IgD-negative memory B cell (primary cell): Measurements from ENCODE around the gene SUSD4. TPM values are rescaled to one million over a fixed set of nuclear protein-coding genes. Genes with fewer than 3 reads are reported as not detected.

Source experiments
- H3K27ac Mint-ChIP-seq, 3 donors: one replicate each; pipeline ENCODE4 v1.8.0; 2020 to 2022; ENCODE audit warnings: mild to moderate bottlenecking in 3 of 3, mixed read lengths in 3 of 3, moderate library complexity in 1 of 3
- H3K27me3 Mint-ChIP-seq: one replicate; pipeline ENCODE4 v1.8.0; 2021; ENCODE audit warnings: mixed read lengths
- H3K36me3 Mint-ChIP-seq: one replicate; pipeline ENCODE4 v1.8.0; 2020; ENCODE audit warnings: mild to moderate bottlenecking, mixed read lengths
- H3K4me1 Mint-ChIP-seq, 3 donors: one replicate each; pipeline ENCODE4 v1.8.0; 2020 to 2022; ENCODE audit warnings: mixed read lengths in 3 of 3, mild to moderate bottlenecking in 1 of 3
- H3K4me3 Mint-ChIP-seq, 4 donors: one replicate each; pipeline ENCODE4 v1.8.0; 2020 to 2022; ENCODE audit warnings: mild to moderate bottlenecking in 4 of 4, mixed read lengths in 4 of 4, moderate library complexity in 3 of 4
- H3K9me3 Mint-ChIP-seq, 3 donors: one replicate each; pipeline ENCODE4 v1.8.0; 2020 to 2021; ENCODE audit warnings: mixed read lengths in 3 of 3, mild to moderate bottlenecking in 1 of 3
- polyA plus RNA-seq: library from polyadenylated mRNA; unstranded; fragments of 300-500 nt; fragmentation: Illumina TruSeq; gene quantifications from one replicate; pipeline ENCODE4 v1.2.3, GENCODE V29; 2021

SUSD4 gene
- polyA plus RNA-seq, 1 donor from 2014 or later: 0.29 TPM

DNA sequence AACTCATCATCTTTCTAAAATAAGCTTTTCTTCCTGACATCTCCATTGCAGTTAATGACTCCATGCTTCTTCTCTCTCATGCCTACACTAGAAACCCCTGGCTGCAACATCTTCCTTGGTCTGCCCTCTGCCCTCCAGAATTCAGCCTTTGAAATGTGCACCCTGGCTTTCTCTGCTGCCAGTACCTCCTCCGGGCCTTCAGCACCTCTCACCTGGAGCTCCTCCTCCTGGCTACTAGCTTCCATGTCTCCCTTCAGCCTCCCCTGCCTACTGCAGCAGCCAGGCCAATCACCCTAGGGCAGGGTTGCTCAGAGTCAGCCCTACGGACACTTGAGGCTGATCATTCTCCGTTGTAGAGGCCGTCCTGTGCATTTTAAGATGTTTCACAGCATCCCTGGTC lies 18.3 kb downstream of the SUSD4 start:
- Mint-ChIP-seq H3K27me3 (peaks cover 19% of the 10 kb centered on the region), H3K9me3 (no peaks in the 10 kb centered on the region), H3K4me3 (no peak overlapping the region), H3K4me1 (no peaks in the 10 kb centered on the region), H3K36me3 (no peaks in the 10 kb centered on the region), H3K27ac (no peak overlapping the region)

GRCh38 chr1:223344491-223344890 lies 19.5 kb downstream of the SUSD4 start:
- Mint-ChIP-seq H3K4me3 (no peak overlapping the region), H3K4me1 (no peaks in the 10 kb centered on the region), H3K27me3 (peaks cover 15% of the 10 kb centered on the region), H3K9me3 (no peaks in the 10 kb centered on the region), H3K36me3 (no peaks in the 10 kb centered on the region), H3K27ac (no peak overlapping the region)

- no peaks in the 10 kb centered on the region for H3K9me3 Mint-ChIP-seq
These were observed 20.3 kb downstream of the SUSD4 start for GRCh38 chr1:223343692-223344091.

GRCh38 chr1:223341121-223341520 lies 22.9 kb downstream of the SUSD4 start:
- Mint-ChIP-seq H3K36me3 (no peaks in the 10 kb centered on the region), H3K27ac (no peak overlapping the region), H3K4me1 (peaks cover 0 to 1% (median 0%) of the 10 kb centered on the region in 3 donors), H3K4me3 (no peak overlapping the region), H3K27me3 (peaks cover 17% of the 10 kb centered on the region), H3K9me3 (no peaks in the 10 kb centered on the region)

More at GRCh38 chr1:223343692-223344091, 20.3 kb downstream of the SUSD4 start:
- Mint-ChIP-seq H3K27me3 (peaks cover 17% of the 10 kb centered on the region), H3K4me1 (no peaks in the 10 kb centered on the region), H3K4me3 (no peak overlapping the region), H3K27ac (no peak overlapping the region), H3K36me3 (no peaks in the 10 kb centered on the region)

DNA sequence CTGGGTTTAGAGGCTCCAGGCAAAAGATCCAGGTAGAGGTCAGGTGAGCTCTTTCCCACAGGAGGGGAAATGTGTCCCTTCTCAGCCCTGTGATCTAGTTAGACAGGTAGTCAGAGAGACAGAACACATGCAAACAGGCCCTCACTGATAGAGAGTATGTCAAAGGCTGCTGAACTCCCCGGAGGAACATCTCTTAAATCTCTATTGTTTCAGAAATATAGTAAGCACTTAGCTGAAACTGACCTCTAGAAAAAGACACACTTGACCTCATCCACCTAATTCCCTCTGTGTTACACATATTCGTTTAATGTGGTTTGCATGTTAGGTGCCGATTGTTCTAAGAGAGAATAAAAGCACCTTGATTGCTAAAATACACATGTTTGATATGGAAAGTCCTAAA lies 23.3 kb downstream of the SUSD4 start:
- Mint-ChIP-seq H3K27me3 (peaks cover 13% of the 10 kb centered on the region), H3K27ac (no peak overlapping the region), H3K9me3 (no peaks in the 10 kb centered on the region), H3K4me1 (peaks cover 0 to 1% (median 0%) of the 10 kb centered on the region in 3 donors), H3K4me3 (no peak overlapping the region), H3K36me3 (no peaks in the 10 kb centered on the region)

GRCh38 chr1:223339861-223340260 lies 24.1 kb downstream of the SUSD4 start:
- Mint-ChIP-seq H3K9me3 (no peaks in the 10 kb centered on the region), H3K36me3 (no peaks in the 10 kb centered on the region), H3K27ac (no peak overlapping the region), H3K27me3 (peaks cover 10% of the 10 kb centered on the region), H3K4me3 (no peak overlapping the region), H3K4me1 (peaks cover 0 to 1% (median 0%) of the 10 kb centered on the region in 3 donors)

DNA sequence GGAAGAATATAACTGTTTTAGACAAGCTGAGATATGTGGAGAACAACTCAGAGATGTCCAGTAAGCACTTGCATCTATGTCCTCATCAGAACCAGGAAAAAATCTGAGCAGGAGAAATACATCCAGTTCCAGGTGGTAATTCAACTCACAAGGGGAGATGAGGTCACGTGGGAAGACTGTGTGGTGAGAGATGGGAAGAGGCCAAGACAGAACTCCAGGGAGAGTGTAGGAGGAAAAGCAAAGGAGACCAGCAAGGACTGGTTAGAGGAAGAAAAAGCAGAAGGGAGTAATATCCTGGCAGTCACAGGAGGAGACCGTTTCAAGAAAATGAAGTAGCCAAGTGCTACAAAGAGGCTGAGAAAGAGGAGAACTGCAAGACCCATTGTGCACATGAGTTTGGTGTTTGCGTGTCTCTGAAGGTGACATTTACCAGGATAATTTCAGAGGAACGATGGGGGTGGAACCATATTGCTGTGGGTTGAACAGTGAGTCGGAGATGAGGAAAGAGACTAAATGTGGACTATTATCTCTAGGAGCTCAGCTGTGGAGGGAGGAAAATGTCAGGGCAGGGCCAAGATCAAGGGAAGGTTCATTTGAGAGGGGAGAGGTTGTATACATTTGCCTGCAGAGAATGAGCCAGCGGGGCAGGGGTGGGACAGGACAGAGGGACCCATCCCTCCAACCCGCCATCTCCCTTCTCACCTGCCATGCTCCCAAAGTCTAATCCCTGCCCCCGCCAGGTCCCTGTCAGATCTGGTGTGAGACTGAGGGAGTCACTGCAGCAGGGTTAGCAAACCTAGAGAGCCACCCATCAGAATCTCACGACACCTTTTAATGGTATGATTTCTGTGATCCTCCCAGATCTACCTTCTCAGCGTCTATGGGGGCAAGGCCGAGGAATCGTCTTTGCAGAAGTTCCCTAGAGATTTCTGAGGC lies 24.9 kb downstream of the SUSD4 start:
- no peak overlapping the region for H3K27ac Mint-ChIP-seq

DNA sequence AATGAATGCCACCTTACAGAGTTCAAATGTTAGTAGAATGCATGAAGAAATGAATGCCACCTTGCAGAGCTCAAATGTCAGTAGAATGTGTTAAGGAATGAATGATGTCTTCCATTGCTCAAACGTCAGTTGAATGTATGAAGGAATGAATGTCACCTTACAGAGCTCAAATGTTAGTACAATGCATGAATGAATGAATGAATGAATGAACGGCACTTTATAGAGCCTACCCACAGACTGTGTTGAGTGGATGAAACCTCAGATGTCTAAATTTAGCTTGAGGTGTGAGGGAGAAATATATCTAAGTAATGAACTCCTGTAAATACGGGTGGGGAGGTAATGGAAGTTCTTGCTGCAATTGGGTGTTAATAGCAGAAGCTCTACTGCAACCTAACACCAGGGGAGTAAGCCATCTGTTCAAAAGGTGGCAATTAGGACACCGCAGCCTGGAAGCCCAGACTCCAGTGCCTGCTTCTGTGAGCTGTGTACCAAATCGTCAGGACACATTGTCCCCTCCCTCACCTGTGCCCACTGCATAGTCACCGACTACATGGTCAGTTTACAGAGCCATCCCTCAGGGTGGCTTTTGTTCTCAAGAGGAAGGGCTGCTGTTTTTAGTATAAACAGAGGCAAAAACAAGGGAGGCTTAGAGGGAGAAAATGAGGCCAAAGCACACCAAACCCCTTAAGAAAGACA lies 26.7 kb downstream of the SUSD4 start:
- no peak overlapping the region for H3K4me3 Mint-ChIP-seq
- peaks cover 0 to 1% (median 0%) of the 10 kb centered on the region in 3 donors for H3K4me1 Mint-ChIP-seq
- peaks cover 14% of the 10 kb centered on the region for H3K27me3 Mint-ChIP-seq
- H3K36me3 Mint-ChIP-seq: no peaks in the 10 kb centered on the region
- H3K27ac Mint-ChIP-seq: no peak overlapping the region
- no peaks in the 10 kb centered on the region for H3K9me3 Mint-ChIP-seq

More for the DNA sequence above, 24.9 kb downstream of the SUSD4 start:
- no peaks in the 10 kb centered on the region for H3K9me3 Mint-ChIP-seq
- H3K27me3 Mint-ChIP-seq: peaks cover 10% of the 10 kb centered on the region
- no peaks in the 10 kb centered on the region for H3K36me3 Mint-ChIP-seq
- no peak overlapping the region for H3K4me3 Mint-ChIP-seq
- H3K4me1 Mint-ChIP-seq: peaks cover 0 to 1% (median 0%) of the 10 kb centered on the region in 3 donors

DNA sequence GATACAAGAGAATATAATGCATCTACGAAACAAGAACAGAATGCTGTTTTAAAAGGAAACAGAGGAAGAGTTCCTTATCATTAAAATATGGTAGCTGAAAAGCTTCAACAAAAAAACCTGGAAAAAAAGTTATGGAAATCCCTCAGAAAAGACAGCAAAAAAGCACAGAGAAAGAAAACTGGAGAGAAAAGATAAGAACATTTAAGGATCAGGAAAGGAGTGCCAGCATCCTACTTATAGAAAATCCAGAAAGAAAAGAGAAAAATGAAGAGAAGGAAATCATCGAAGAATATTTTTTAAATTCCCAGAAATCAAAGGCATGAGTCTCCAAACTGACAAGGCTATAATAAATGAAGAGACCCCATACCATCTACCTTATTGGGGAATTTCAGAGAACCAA lies 29.8 kb downstream of the SUSD4 start:
- Mint-ChIP-seq H3K9me3 (no peaks in the 10 kb centered on the region), H3K27ac (no peak overlapping the region), H3K27me3 (peaks cover 10% of the 10 kb centered on the region), H3K36me3 (no peaks in the 10 kb centered on the region), H3K4me1 (peaks cover 0 to 1% (median 0%) of the 10 kb centered on the region in 3 donors), H3K4me3 (no peak overlapping the region)

- H3K9me3 Mint-ChIP-seq: no peaks in the 10 kb centered on the region
- H3K4me3 Mint-ChIP-seq: no peak overlapping the region
- no peaks in the 10 kb centered on the region for H3K36me3 Mint-ChIP-seq
- no peak overlapping the region for H3K27ac Mint-ChIP-seq
- no peaks in the 10 kb centered on the region for H3K4me1 Mint-ChIP-seq
- peaks cover 8% of the 10 kb centered on the region for H3K27me3 Mint-ChIP-seq
These were observed 31.0 kb downstream of the SUSD4 start for GRCh38 chr1:223332997-223333396.

GRCh38 chr1:223331929-223332328 lies 32.0 kb downstream of the SUSD4 start:
- Mint-ChIP-seq H3K9me3 (no peaks in the 10 kb centered on the region), H3K4me3 (no peak overlapping the region), H3K36me3 (no peaks in the 10 kb centered on the region), H3K27me3 (peaks cover 8% of the 10 kb centered on the region), H3K27ac (no peak overlapping the region), H3K4me1 (no peaks in the 10 kb centered on the region)

DNA sequence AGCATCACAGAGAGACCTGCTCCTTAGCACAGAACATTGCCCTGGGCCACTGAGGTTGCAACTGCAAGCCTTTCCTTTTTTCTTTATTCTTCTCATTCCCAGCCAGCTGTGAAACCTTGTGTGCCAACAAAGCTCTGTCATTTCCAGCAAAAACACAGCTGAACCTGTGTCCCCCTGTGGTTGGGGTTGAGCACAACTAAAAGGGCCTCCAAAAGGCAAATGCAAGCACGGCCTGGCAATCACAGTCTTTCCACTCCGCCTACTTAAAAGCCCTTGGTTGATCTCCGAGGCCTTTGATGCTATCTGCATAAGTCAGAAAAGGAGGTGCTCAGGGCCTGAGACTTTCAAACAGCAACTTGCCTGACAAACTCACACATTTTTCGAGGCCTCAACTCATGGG lies 32.7 kb downstream of the SUSD4 start:
- no peak overlapping the region for H3K27ac Mint-ChIP-seq
- no peak overlapping the region for H3K4me3 Mint-ChIP-seq
- H3K27me3 Mint-ChIP-seq: peaks cover 8% of the 10 kb centered on the region
- H3K9me3 Mint-ChIP-seq: no peaks in the 10 kb centered on the region
- H3K36me3 Mint-ChIP-seq: no peaks in the 10 kb centered on the region
- H3K4me1 Mint-ChIP-seq: no peaks in the 10 kb centered on the region

DNA sequence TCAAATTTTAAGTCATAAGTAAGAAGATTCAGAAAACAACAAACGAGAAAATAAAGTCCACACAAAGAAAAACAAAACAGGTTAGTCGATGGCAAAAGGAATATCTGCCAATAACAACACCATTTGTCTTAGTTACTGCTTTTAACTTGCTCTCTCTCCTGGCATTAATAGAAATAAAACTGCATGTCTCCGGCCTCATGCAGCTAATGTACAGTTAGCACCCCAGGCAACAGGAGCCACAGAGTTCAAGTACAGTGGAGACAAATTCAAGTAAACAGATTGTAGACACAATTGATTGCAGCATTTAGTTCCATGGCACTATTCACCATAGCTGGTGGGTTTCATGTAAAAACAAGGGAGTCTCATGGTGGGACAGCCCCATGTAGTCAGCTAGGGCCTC lies 33.5 kb downstream of the SUSD4 start:
- Mint-ChIP-seq H3K4me1 (no peaks in the 10 kb centered on the region), H3K9me3 (no peaks in the 10 kb centered on the region), H3K36me3 (no peaks in the 10 kb centered on the region), H3K27ac (no peak overlapping the region), H3K27me3 (peaks cover 8% of the 10 kb centered on the region), H3K4me3 (no peak overlapping the region)

GRCh38 chr1:223329664-223330415 lies 34.1 kb downstream of the SUSD4 start:
- Mint-ChIP-seq H3K9me3 (no peaks in the 10 kb centered on the region), H3K4me3 (no peak overlapping the region)

DNA sequence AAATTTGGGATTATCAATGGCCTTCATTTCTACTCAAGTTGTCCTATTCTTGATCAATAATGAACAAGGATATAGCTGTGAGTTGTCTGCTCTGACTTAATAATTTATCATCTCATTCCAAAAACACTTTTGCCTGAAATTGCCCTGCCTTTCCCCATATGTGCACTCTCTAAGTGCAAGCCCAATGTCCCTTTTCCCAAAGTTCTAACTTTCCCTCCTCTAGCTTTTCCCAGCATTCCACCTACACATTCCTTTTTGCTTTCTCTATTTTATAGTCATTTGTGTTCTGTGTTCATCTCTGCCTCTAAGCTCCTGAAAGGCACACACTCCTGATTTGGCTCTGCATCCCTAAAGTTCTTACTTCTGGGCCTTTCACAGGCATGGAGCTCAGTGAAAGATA lies 34.7 kb downstream of the SUSD4 start:
- Mint-ChIP-seq H3K4me1 (no peaks in the 10 kb centered on the region), H3K36me3 (no peaks in the 10 kb centered on the region), H3K27me3 (peaks cover 8% of the 10 kb centered on the region), H3K4me3 (no peak overlapping the region), H3K27ac (no peak overlapping the region), H3K9me3 (no peaks in the 10 kb centered on the region)

More at GRCh38 chr1:223329664-223330415, 34.1 kb downstream of the SUSD4 start:
- H3K4me1 Mint-ChIP-seq: no peaks in the 10 kb centered on the region
- peaks cover 8% of the 10 kb centered on the region for H3K27me3 Mint-ChIP-seq
- H3K27ac Mint-ChIP-seq: no peak overlapping the region
- H3K36me3 Mint-ChIP-seq: no peaks in the 10 kb centered on the region
